DND-41 (cell line): Measurements from ENCODE around the gene RHBDD1.

ENCODE experiments used
- ATAC-seq: fragments of 200-7000 bp; cut with Tn5 transposase; 3 replicates; pipeline ENCODE4 v1.9.1; 2021; ENCODE audit warnings: low read depth; ENCODE audit not compliant: insufficient read depth
- DNase-seq: peaks from one replicate; pipeline ENCODE4 v3.0.0-alpha.2; 2020
- H2AFZ ChIP-seq: 2 replicates; pipeline ENCODE4 v1.6.0; 2012; ENCODE audit warnings: low read depth, low read length
- H3K27ac ChIP-seq: 2 replicates; pipeline ENCODE4 v1.5.1; 2012; ENCODE audit warnings: low read length, inconsistent platforms
- H3K27me3 ChIP-seq: fragments of 200-600 bp; sonication (generic); 2 replicates; pipeline ENCODE4 v1.6.0; 2012; ENCODE audit warnings: low read length, mild to moderate bottlenecking, inconsistent platforms; ENCODE audit not compliant: insufficient read depth, poor library complexity
- H3K36me3 ChIP-seq: 2 replicates; pipeline ENCODE4 v1.5.1; 2012; ENCODE audit warnings: low read length, inconsistent platforms; ENCODE audit not compliant: insufficient read depth
- H3K4me1 ChIP-seq: 2 replicates; pipeline ENCODE4 v1.5.1; 2012; ENCODE audit warnings: mild to moderate bottlenecking, low read length; ENCODE audit not compliant: insufficient read depth
- H3K4me2 ChIP-seq: 2 replicates; pipeline ENCODE4 v1.6.0; 2012; ENCODE audit warnings: mild to moderate bottlenecking, moderate library complexity, low read length, inconsistent platforms; ENCODE audit not compliant: insufficient read depth
- H3K4me3 ChIP-seq, 2 experiments: fragments of 200-600 bp in 1 of 2; shearing (Covaris generic) in 1 of 2; 2 replicates each; pipeline ENCODE4 v1.5.1; 2012 to 2016; ENCODE audit warnings: inconsistent platforms in 2 of 2, low read length in 2 of 2, mild to moderate bottlenecking in 2 of 2, low read depth in 1 of 2, moderate library complexity in 1 of 2
- H3K79me2 ChIP-seq: 2 replicates; pipeline ENCODE4 v1.6.0; 2012; ENCODE audit warnings: low read length, inconsistent platforms; ENCODE audit not compliant: insufficient read depth
- H3K9ac ChIP-seq: 2 replicates; pipeline ENCODE4 v1.6.0; 2012; ENCODE audit warnings: low read depth, mild to moderate bottlenecking, inconsistent platforms, low read length, moderate library complexity
- H3K9me3 ChIP-seq: 2 replicates; pipeline ENCODE4 v1.5.1; 2012; ENCODE audit warnings: low read length, moderate library complexity, mild to moderate bottlenecking, inconsistent platforms; ENCODE audit not compliant: insufficient read depth, severe bottlenecking
- H4K20me1 ChIP-seq: 2 replicates; pipeline ENCODE4 v1.6.0; 2012; ENCODE audit warnings: low read length; ENCODE audit not compliant: insufficient read depth
- CTCF ChIP-seq: IDR thresholded peaks from 2 replicates; pipeline ENCODE4 v1.5.1; 2012; ENCODE audit warnings: borderline replicate concordance, low read length, moderate library complexity, mild to moderate bottlenecking; ENCODE audit not compliant: poor library complexity, severe bottlenecking; ENCODE audit errors: extremely low read depth
- EZH2 ChIP-seq: IDR thresholded peaks from 3 replicates; pipeline ENCODE4 v1.6.1; 2012; ENCODE audit warnings: borderline replicate concordance, low read depth, mild to moderate bottlenecking, moderate library complexity, low read length, inconsistent platforms; ENCODE audit not compliant: severe bottlenecking

RHBDD1 gene

GRCh38 chr2:226962176-226962773 is 126.4 kb downstream of the RHBDD1 start:
- Histone ChIP-seq H3K4me2 (no peak overlapping the region), H3K27me3 (no peaks in the 10 kb centered on the region), H4K20me1 (no peaks in the 10 kb centered on the region), H3K4me3 (no peak overlapping the region), H3K9me3 (peaks cover 6% of the 10 kb centered on the region), H3K36me3 (no peaks in the 10 kb centered on the region; the same call in 1 of the 2 replicates), H3K79me2 (no peaks in the 10 kb centered on the region), H3K27ac (no peak overlapping the region), H3K4me1 (no peaks in the 10 kb centered on the region), H3K9ac (no peak overlapping the region), H2AFZ (no peak overlapping the region)
- no peak for ATAC-seq
- no peak for DNase-seq
- TF ChIP-seq EZH2 (no peak), CTCF (no peak)

- Histone ChIP-seq H2AFZ (no peak overlapping the region), H3K27me3 (no peaks in the 10 kb centered on the region), H3K4me1 (no peaks in the 10 kb centered on the region), H3K9me3 (peaks cover 6% of the 10 kb centered on the region), H3K79me2 (no peaks in the 10 kb centered on the region), H3K27ac (no peak overlapping the region), H3K4me3 (no peak overlapping the region), H3K4me2 (no peak overlapping the region), H4K20me1 (no peaks in the 10 kb centered on the region), H3K36me3 (no peaks in the 10 kb centered on the region; the same call in 1 of the 2 replicates), H3K9ac (no peak overlapping the region)
- DNase-seq, result no peak
- no peak for ATAC-seq
- no peak for TF ChIP-seq EZH2
- TF ChIP-seq CTCF, result no peak
These were observed 127.7 kb downstream of the RHBDD1 start for GRCh38 chr2:226963528-226963927.

GRCh38 chr2:226965376-226965775 is 129.5 kb downstream of the RHBDD1 start:
- no peak for TF ChIP-seq CTCF
- no peak for TF ChIP-seq EZH2
- ATAC-seq (no peak), DNase-seq (no peak)
- no peaks in the 10 kb centered on the region for H3K79me2 ChIP-seq
- no peak overlapping the region for H3K27ac ChIP-seq
- H3K4me1 ChIP-seq, result no peaks in the 10 kb centered on the region
- no peaks in the 10 kb centered on the region for H4K20me1 ChIP-seq
- H3K9me3 ChIP-seq, result peaks cover 2% of the 10 kb centered on the region
- no peak overlapping the region for H3K4me3 ChIP-seq
- no peaks in the 10 kb centered on the region; the same call in 1 of the 2 replicates for H3K36me3 ChIP-seq
- H3K9ac ChIP-seq, result no peak overlapping the region
- no peak overlapping the region for H2AFZ ChIP-seq
- H3K27me3 ChIP-seq, result no peaks in the 10 kb centered on the region
- no peak overlapping the region for H3K4me2 ChIP-seq
